ENCODE results near the gene PRIM1. TPM values are rescaled to one million over a fixed set of nuclear protein-coding genes. Genes with fewer than 3 reads are reported as not detected.

The PRIM1 gene
- total RNA-seq, 1 experiment from 2014 or later = 25.0 TPM

DNA sequence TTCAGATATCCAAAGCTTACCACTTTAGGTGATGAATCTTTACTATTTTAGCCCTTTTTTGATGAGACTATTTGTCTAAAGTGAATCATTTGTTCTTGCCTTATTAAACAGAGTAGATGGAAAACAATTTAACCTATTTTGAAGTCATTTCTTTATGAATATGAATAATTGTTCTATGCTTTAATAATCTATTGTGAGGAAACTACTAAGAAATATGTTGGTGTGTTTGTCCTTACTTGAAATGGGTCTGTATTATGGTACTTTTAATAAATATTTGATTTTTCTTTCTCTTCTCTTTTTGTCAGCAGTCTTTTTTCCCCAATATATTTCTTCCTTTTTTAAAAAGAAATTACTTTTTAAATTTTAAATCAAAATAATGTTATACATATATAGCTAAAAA is 35.4 kb upstream of the PRIM1 start:
- TF ChIP-seq SIN3A (IDR thresholded peaks at IDR 0.05; ENCODE audit: borderline replicate concordance, insufficient read depth, low read depth, low read length) = no peak
- TF ChIP-seq, protein P1, sequence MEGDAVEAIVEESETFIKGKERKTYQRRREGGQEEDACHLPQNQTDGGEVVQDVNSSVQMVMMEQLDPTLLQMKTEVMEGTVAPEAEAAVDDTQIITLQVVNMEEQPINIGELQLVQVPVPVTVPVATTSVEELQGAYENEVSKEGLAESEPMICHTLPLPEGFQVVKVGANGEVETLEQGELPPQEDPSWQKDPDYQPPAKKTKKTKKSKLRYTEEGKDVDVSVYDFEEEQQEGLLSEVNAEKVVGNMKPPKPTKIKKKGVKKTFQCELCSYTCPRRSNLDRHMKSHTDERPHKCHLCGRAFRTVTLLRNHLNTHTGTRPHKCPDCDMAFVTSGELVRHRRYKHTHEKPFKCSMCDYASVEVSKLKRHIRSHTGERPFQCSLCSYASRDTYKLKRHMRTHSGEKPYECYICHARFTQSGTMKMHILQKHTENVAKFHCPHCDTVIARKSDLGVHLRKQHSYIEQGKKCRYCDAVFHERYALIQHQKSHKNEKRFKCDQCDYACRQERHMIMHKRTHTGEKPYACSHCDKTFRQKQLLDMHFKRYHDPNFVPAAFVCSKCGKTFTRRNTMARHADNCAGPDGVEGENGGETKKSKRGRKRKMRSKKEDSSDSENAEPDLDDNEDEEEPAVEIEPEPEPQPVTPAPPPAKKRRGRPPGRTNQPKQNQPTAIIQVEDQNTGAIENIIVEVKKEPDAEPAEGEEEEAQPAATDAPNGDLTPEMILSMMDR (IDR thresholded peaks at IDR 0.05) = no peak
- no peak for TF ChIP-seq POLR2AphosphoS5 (IDR thresholded peaks at IDR 0.05; ENCODE audit: low read depth, low read length)
- TF ChIP-seq TCF7L2 (IDR thresholded peaks at IDR 0.05; ENCODE audit: low read depth, low read length) = no peak
- TF ChIP-seq, protein P2, sequence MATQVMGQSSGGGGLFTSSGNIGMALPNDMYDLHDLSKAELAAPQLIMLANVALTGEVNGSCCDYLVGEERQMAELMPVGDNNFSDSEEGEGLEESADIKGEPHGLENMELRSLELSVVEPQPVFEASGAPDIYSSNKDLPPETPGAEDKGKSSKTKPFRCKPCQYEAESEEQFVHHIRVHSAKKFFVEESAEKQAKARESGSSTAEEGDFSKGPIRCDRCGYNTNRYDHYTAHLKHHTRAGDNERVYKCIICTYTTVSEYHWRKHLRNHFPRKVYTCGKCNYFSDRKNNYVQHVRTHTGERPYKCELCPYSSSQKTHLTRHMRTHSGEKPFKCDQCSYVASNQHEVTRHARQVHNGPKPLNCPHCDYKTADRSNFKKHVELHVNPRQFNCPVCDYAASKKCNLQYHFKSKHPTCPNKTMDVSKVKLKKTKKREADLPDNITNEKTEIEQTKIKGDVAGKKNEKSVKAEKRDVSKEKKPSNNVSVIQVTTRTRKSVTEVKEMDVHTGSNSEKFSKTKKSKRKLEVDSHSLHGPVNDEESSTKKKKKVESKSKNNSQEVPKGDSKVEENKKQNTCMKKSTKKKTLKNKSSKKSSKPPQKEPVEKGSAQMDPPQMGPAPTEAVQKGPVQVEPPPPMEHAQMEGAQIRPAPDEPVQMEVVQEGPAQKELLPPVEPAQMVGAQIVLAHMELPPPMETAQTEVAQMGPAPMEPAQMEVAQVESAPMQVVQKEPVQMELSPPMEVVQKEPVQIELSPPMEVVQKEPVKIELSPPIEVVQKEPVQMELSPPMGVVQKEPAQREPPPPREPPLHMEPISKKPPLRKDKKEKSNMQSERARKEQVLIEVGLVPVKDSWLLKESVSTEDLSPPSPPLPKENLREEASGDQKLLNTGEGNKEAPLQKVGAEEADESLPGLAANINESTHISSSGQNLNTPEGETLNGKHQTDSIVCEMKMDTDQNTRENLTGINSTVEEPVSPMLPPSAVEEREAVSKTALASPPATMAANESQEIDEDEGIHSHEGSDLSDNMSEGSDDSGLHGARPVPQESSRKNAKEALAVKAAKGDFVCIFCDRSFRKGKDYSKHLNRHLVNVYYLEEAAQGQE (IDR thresholded peaks at IDR 0.05; ENCODE audit: insufficient read depth in 1 of 2, low read depth in 2 of 2, low read length in 1 of 2) = no peak
- H3K4me3 ChIP-seq (ENCODE audit: low read depth in 2 of 2, low read length in 2 of 2) = no peak overlapping the region
- in situ Hi-C loops (cut with HindIII; ENCODE audit: low pct_unique_long_range_greater_than_20kb, low sequenced_read_pairs) = no loop called here
- POLR2A ChIA-PET = no interaction called here
- DNase-seq (ENCODE audit: low read depth, low spot score) (no peak), ATAC-seq (no peak)
- H3K4me1 ChIP-seq (ENCODE audit: control insufficient read depth, insufficient read depth, low read length) = no peaks in the 10 kb centered on the region
- no peaks in the 10 kb centered on the region for H3K27me3 ChIP-seq (ENCODE audit: control insufficient read depth, insufficient read depth, low read length)
- H3K9me3 ChIP-seq (ENCODE audit: control insufficient read depth, insufficient read depth, low read depth, low read length) = no peaks in the 10 kb centered on the region
- CTCF ChIA-PET = no interaction called here
- H3K27ac ChIP-seq (ENCODE audit: low read length) = no peak overlapping the region
- no peaks in the 10 kb centered on the region for H3K36me3 ChIP-seq (ENCODE audit: control insufficient read depth, insufficient read depth, low read length)
- intact Hi-C loops (cut with micrococcal nuclease; ENCODE audit: unreplicated experiment) = no loop called here
- no TSS peak for BruUV-seq (replicated peaks)

DNA sequence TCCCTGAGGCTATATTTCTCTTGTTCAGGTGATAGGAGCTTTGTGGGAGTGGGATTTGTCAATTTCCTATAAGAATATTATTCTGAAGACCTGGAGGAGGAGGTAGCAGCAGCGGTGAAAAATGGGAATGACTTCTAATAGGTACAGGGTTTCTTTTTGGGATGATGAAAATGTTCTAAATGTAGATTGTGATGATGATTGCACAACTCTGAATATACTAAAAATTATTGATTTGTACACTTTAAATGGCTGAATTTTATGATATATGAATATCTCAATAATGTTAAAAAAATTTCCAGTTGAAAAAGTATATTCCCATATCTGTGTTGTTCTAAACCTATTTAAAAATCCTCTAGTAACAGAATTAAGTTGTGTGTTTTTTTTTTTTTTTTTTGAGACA is 33.8 kb upstream of the PRIM1 start:
- no TSS peak for BruUV-seq (replicated peaks)
- intact Hi-C loops (cut with micrococcal nuclease; ENCODE audit: unreplicated experiment) (no loop called here), in situ Hi-C loops (cut with HindIII; ENCODE audit: low pct_unique_long_range_greater_than_20kb, low sequenced_read_pairs) (no loop called here)
- no peaks in the 10 kb centered on the region for H3K36me3 ChIP-seq (ENCODE audit: control insufficient read depth, insufficient read depth, low read length)
- ChIA-PET CTCF (no interaction called here), POLR2A (no interaction called here)
- no peak for ATAC-seq
- no peak overlapping the region for H3K4me3 ChIP-seq (ENCODE audit: low read depth in 2 of 2, low read length in 2 of 2)
- TF ChIP-seq, protein P2 (IDR thresholded peaks at IDR 0.05; ENCODE audit: insufficient read depth in 1 of 2, low read depth in 2 of 2, low read length in 1 of 2) = no peak
- no peak for TF ChIP-seq SIN3A (IDR thresholded peaks at IDR 0.05; ENCODE audit: borderline replicate concordance, insufficient read depth, low read depth, low read length)
- no peak for TF ChIP-seq POLR2AphosphoS5 (IDR thresholded peaks at IDR 0.05; ENCODE audit: low read depth, low read length)
- TF ChIP-seq, protein P1 (IDR thresholded peaks at IDR 0.05) = no peak
- TF ChIP-seq TCF7L2 (IDR thresholded peaks at IDR 0.05; ENCODE audit: low read depth, low read length) = no peak
- H3K27ac ChIP-seq (ENCODE audit: low read length) = no peak overlapping the region
- no peaks in the 10 kb centered on the region for H3K9me3 ChIP-seq (ENCODE audit: control insufficient read depth, insufficient read depth, low read depth, low read length)
- no peak for DNase-seq (ENCODE audit: low read depth, low spot score)
- H3K27me3 ChIP-seq (ENCODE audit: control insufficient read depth, insufficient read depth, low read length) = no peaks in the 10 kb centered on the region
- H3K4me1 ChIP-seq (ENCODE audit: control insufficient read depth, insufficient read depth, low read length) = no peaks in the 10 kb centered on the region
